GM10248 (cell line): ENCODE results near the gene SLC6A8.
A peak's percentile ranks its signal among the peaks of the same experiment; 100 is the strongest.

ENCODE experiments used
- CTCF ChIA-PET: fragments of 300-600 bp; sonication (Branson Sonifier 250); formaldehyde crosslinking; extraction: SDS; loops from one replicate; lab custom pipeline; 2021; ENCODE audit warnings: antibody characterized with exemption; lab: Yijun Ruan, JAX
- POLR2A ChIA-PET: fragments of 350-650 bp; sonication (Branson Sonifier 250); formaldehyde crosslinking; extraction: SDS; loops from one replicate; lab custom pipeline; 2020; ENCODE audit warnings: antibody characterized with exemption; lab: Yijun Ruan, JAX
- DNase-seq: peaks from one replicate; pipeline ENCODE4 v3.0.0; 2012; ENCODE audit errors: extremely low spot score
- TF ChIP-seq, protein P1 (sequence below): IDR thresholded peaks from 2 replicates; pipeline ENCODE4 v1.5.1; 2012; ENCODE audit warnings: mild to moderate bottlenecking, low read depth; ENCODE audit errors: extremely low read depth, missing control alignments, control extremely low read depth

The SLC6A8 gene

DNA sequence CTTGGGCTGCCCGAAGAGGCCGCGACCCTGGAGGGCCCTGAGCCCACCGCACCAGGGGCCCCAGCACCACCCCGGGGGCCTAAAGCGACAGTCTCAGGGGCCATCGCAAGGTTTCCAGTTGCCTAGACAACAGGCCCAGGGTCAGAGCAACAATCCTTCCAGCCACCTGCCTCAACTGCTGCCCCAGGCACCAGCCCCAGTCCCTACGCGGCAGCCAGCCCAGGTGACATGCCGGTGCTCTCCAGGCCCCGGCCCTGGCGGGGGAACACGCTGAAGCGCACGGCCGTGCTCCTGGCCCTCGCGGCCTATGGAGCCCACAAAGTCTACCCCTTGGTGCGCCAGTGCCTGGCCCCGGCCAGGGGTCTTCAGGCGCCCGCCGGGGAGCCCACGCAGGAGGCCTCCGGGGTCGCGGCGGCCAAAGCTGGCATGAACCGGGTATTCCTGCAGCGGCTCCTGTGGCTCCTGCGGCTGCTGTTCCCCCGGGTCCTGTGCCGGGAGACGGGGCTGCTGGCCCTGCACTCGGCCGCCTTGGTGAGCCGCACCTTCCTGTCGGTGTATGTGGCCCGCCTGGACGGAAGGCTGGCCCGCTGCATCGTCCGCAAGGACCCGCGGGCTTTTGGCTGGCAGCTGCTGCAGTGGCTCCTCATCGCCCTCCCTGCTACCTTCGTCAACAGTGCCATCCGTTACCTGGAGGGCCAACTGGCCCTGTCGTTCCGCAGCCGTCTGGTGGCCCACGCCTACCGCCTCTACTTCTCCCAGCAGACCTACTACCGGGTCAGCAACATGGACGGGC, 37.5 kb downstream of the SLC6A8 start:
- TF ChIP-seq, protein P1, sequence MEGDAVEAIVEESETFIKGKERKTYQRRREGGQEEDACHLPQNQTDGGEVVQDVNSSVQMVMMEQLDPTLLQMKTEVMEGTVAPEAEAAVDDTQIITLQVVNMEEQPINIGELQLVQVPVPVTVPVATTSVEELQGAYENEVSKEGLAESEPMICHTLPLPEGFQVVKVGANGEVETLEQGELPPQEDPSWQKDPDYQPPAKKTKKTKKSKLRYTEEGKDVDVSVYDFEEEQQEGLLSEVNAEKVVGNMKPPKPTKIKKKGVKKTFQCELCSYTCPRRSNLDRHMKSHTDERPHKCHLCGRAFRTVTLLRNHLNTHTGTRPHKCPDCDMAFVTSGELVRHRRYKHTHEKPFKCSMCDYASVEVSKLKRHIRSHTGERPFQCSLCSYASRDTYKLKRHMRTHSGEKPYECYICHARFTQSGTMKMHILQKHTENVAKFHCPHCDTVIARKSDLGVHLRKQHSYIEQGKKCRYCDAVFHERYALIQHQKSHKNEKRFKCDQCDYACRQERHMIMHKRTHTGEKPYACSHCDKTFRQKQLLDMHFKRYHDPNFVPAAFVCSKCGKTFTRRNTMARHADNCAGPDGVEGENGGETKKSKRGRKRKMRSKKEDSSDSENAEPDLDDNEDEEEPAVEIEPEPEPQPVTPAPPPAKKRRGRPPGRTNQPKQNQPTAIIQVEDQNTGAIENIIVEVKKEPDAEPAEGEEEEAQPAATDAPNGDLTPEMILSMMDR: no peak
- POLR2A ChIA-PET: no interaction called here
- DNase-seq: peak; percentile 30
- CTCF ChIA-PET: no interaction called here

DNA sequence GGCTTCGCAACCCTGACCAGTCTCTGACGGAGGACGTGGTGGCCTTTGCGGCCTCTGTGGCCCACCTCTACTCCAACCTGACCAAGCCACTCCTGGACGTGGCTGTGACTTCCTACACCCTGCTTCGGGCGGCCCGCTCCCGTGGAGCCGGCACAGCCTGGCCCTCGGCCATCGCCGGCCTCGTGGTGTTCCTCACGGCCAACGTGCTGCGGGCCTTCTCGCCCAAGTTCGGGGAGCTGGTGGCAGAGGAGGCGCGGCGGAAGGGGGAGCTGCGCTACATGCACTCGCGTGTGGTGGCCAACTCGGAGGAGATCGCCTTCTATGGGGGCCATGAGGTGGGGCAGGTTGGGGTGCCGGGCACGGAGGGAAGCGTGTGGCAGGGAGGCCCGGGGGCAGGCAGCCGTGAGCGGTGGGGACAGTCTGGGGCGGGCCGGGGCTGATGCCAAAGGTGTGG, 38.1 kb downstream of the SLC6A8 start:
- TF ChIP-seq, protein P1: no peak
- POLR2A ChIA-PET: no interaction called here
- DNase-seq: no peak
- CTCF ChIA-PET: no interaction called here

DNA sequence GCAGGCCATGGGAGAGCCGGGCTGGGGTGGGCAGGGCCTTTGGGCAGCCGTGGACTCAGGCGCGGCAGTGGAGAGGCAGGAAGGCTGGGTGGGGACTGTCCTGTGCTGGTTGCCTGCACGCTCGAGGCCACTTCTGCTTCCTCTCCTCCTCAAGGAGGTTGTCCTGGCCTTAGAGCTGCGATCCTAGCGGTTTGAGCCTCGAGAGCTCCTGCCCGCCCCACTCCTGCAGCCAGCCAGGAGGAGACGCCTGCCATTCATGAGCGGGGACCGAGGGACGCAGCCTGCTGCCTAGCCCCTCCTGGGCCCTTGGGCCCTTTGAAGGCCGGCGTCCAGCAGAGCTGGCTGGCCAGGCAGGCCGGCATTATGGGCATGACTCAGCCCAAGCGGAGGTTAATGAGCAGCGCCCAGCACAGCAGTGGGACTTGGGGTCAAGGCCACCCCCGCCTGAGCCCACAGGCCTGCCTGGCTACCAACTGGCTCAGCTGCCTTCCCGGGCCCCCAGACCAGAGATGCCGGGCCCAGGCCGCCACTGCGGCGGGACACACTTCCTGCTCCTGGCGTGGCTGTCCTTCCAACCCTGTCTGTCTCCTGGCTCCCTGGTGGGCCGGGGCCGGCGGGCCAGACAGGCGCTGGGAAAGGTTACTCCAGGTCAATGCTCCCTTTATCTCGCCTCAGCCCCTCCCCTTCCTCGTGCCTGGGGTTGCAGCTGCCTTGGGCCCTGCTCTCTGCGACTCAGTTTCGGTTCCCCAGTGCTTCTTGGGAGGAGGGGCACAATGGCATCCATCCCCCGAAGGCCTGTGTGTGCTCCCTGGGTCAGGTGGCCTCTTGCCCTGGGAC, 38.8 kb downstream of the SLC6A8 start:
- peak; percentile 83 for DNase-seq
- POLR2A ChIA-PET: no interaction called here
- TF ChIP-seq, protein P1: no peak
- CTCF ChIA-PET: interaction anchor here (1.3 kb wide), 1 partner anchor 9 kb away, joined by 5 read pairs; no protein-coding TSS in a partner anchor

DNA sequence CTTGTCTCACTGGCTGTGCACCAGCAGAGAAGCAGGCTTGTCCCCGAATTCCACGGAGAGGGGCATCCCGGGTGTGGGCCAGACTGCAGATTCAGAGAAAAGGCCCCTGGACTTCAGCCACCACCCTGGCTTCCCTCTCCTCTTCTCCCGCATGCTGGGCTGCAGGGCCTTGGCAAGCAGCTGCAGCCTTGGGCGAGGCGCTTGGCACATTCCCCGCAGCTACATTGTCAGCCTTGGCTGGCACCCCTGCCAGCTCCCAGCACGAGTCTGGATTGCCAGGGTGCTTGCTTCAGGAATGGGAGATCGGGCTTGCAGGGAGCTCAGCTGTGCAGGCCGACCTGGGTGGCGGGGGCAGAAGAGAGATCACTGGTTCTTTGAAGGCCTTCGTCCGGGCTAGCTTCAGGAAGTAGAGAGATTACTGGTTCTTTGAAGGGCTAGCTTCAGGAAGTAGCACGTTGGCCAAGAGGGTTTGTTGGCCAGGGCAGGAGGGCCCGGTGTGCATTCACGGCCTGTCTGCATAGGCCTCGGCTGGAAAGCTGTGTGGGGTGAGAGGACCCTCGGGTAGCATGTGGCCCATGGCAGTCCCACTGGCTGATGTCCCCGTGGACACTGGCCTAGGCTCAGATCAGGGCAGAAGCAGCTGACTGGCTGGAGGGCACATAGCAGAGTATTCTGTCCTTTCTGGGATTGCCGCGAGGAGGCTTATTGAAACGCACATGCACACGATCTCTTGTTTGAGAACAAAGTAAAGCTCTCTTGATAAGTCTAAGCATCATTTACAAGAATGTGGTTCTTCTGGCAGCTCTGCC, 39.6 kb downstream of the SLC6A8 start:
- DNase-seq: no peak
- POLR2A ChIA-PET: no interaction called here
- TF ChIP-seq, protein P1: no peak
- CTCF ChIA-PET: interaction anchor here (1.3 kb wide), 2 partner anchors 9 to 36 kb away, joined by 3 to 5 read pairs; no protein-coding TSS in a partner anchor

DNA sequence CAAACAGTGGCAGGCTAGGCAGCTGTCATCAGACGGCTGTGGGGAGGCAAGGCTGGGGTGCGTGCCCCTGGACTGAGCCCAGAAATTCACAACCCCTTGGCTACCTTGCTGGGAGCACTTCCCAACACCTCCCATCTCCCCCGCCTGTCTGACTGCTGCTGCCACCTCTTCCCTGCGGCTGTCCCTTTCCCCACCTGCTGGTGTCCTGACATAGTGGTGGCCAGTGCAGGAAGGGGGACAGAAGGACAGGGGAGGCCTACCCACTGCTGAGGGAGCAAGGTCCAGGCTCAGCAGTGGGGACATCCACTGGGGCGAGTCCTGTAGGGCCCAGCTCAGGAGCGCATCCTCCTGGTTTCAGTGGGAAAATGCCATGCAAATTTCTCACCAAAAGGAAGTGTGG, 40.4 kb downstream of the SLC6A8 start:
- POLR2A ChIA-PET: no interaction called here
- DNase-seq: no peak
- TF ChIP-seq, protein P1: no peak
- CTCF ChIA-PET: interaction anchor here (1.3 kb wide), 1 partner anchor 36 kb away, joined by 3 read pairs; no protein-coding TSS in a partner anchor
